ENCODE data around the gene PBRM1.

PBRM1 gene

GRCh38 chr3:52513281-52513680, 172.4 kb downstream of the PBRM1 start:
- TF ChIP-seq ZFX (IDR thresholded peaks at IDR 0.05; ENCODE audit: borderline replicate concordance) (no peak), CTCF (IDR thresholded peaks at IDR 0.05) (no peak)
- no peak overlapping the region for H3K27ac ChIP-seq

GRCh38 chr3:52512727-52513126, 173.0 kb downstream of the PBRM1 start:
- no peak overlapping the region for H3K27ac ChIP-seq
- TF ChIP-seq CTCF (IDR thresholded peaks at IDR 0.05) (no peak), ZFX (IDR thresholded peaks at IDR 0.05; ENCODE audit: borderline replicate concordance) (no peak)

GRCh38 chr3:52512105-52512504, 173.6 kb downstream of the PBRM1 start:
- TF ChIP-seq ZFX (IDR thresholded peaks at IDR 0.05; ENCODE audit: borderline replicate concordance): no peak
- no peak for TF ChIP-seq CTCF (IDR thresholded peaks at IDR 0.05)
- H3K27ac ChIP-seq: no peak overlapping the region

- no peak overlapping the region for H3K27ac ChIP-seq
- TF ChIP-seq ZFX (IDR thresholded peaks at IDR 0.05; ENCODE audit: borderline replicate concordance) (no peak), CTCF (IDR thresholded peaks at IDR 0.05) (no peak)
Measured at GRCh38 chr3:52511509-52511908, 174.2 kb downstream of the PBRM1 start.

- no peak for TF ChIP-seq CTCF (IDR thresholded peaks at IDR 0.05)
- TF ChIP-seq ZFX (IDR thresholded peaks at IDR 0.05; ENCODE audit: borderline replicate concordance): no peak
- H3K27ac ChIP-seq: no peak overlapping the region
Measured at GRCh38 chr3:52509753-52510328, 175.9 kb downstream of the PBRM1 start.

GRCh38 chr3:52507359-52507758, 178.4 kb downstream of the PBRM1 start:
- no peak for TF ChIP-seq CTCF (IDR thresholded peaks at IDR 0.05)
- H3K27ac ChIP-seq: no peak overlapping the region

- no peak overlapping the region for H3K27ac ChIP-seq
- TF ChIP-seq ZFX (IDR thresholded peaks at IDR 0.05; ENCODE audit: borderline replicate concordance) (no peak), CTCF (IDR thresholded peaks at IDR 0.05) (no peak)
Measured at GRCh38 chr3:52506266-52506966, 179.3 kb downstream of the PBRM1 start.

Measured in 22Rv1 (cell line).